OCI-LY3 (cell line): ENCODE data around the gene NEIL3.

Experiments used
- CTCF ChIP-seq: fragments of 200-600, 300-600 bp; sonication (generic); IDR thresholded peaks from 2 replicates; pipeline ENCODE4 v1.5.1; 2014; ENCODE audit warnings: antibody characterized with exemption, low read length, low read depth
- EZH2phosphoT487 ChIP-seq: fragments of 200-600 bp; shearing (Covaris generic); IDR thresholded peaks from 2 replicates; pipeline ENCODE4 v1.6.1; 2018; ENCODE audit warnings: antibody characterized with exemption, mixed run types, low read depth

- TF ChIP-seq CTCF (no peak), EZH2phosphoT487 (no peak)
These were observed 7.1 kb upstream of the NEIL3 start for GRCh38 chr4:177302371-177303100.
